GM12864 (cell line): ENCODE data around the gene LOC101059915.
"Not testable (repeated sequence)": the region's sequence is repeated elsewhere in the genome, so short reads cannot be mapped to it uniquely, and the experiment has no call there.

Source experiments
- DNase-seq: peaks from one replicate; pipeline ENCODE4 v3.0.0-alpha.2; 2011; ENCODE audit warnings: low read depth
- H3K4me3 ChIP-seq: 2 replicates; pipeline ENCODE4 v1.5.1; 2011; ENCODE audit warnings: mild to moderate bottlenecking, low read depth, low read length, control low read depth
- TF ChIP-seq, protein P1 (sequence below): IDR thresholded peaks from 2 replicates; pipeline ENCODE4 v1.5.1; 2011; ENCODE audit warnings: low read depth, mild to moderate bottlenecking, moderate library complexity, low read length, control low read depth, inconsistent platforms; ENCODE audit errors: missing control alignments

LOC101059915 gene

GRCh38 chrX:71664889-71665491 lies 2.4 kb upstream of the LOC101059915 start:
- DNase-seq = no peak
- no peak overlapping the region for H3K4me3 ChIP-seq
- TF ChIP-seq, protein P1, sequence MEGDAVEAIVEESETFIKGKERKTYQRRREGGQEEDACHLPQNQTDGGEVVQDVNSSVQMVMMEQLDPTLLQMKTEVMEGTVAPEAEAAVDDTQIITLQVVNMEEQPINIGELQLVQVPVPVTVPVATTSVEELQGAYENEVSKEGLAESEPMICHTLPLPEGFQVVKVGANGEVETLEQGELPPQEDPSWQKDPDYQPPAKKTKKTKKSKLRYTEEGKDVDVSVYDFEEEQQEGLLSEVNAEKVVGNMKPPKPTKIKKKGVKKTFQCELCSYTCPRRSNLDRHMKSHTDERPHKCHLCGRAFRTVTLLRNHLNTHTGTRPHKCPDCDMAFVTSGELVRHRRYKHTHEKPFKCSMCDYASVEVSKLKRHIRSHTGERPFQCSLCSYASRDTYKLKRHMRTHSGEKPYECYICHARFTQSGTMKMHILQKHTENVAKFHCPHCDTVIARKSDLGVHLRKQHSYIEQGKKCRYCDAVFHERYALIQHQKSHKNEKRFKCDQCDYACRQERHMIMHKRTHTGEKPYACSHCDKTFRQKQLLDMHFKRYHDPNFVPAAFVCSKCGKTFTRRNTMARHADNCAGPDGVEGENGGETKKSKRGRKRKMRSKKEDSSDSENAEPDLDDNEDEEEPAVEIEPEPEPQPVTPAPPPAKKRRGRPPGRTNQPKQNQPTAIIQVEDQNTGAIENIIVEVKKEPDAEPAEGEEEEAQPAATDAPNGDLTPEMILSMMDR = no peak

DNA sequence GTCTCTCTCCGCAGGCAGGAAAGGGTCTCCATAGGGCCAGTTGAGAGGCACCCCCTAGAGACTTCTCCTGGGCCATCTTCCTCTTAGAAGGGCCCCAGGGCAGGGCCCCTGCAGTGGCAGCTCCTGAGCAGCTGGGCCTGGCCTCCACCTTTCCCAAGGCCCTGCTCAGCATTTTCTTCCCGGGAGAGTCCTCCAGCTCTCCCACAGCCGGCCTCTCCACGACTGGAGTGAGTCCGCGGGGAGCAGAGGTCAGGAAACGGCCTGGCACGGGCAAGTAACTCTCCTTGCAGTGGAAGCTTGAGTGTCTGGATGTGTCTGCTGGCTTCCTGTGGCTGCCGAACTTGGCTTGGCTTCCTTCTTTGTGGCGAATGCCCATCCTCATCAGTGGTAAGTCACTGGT lies 1.6 kb upstream of the LOC101059915 start:
- H3K4me3 ChIP-seq = no peak overlapping the region
- no peak for DNase-seq
- TF ChIP-seq, protein P1 = no peak

DNA sequence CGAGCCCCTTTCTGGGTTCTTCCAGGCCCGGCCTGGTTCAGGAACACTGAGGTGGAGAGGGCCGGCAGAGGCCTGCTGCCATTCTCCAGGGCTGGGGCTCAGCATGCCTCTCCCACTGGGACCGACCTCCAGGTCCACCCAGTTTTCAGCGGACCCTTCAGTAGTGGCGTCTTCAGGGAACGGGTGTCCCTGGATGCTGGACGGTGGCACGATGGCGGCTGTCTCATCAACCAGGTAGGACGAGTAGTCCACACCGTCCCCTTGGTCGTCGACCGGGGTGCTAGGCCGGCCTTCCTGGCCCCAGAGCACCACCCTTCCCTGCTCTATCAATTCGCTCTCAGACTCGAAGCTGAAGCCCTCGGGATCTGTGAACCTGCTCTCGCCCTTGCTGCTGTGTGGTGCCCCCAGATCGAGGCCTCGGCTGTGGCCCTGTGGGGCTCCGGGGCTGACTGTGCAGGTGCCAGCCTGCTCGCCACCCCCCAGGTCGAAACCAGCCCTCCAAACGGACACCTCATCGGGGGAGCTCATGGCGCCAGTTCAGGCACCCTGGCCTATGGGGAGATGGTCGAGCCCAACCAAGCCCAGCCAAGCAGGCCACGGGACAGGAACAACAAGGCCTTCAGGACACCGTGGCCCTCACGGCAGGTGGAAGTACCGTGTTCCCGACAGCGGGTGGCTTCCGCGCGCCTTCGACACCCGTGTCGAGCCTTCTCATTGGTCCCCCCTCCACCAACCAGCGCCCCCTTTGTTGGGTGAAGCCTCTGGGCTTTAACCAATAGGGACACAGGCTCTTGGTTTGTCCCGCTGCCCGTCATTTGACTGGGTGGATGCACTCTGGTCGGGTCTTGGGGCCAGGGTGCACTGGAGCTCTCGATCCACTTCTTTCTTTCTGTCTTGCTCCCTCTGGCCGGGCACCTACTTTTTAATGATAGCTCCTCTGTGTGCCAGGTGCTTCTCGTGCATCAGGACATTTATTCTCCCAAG lies 814 bp upstream of the LOC101059915 start:
- DNase-seq = no peak
- TF ChIP-seq, protein P1 = no peak
- no peak overlapping the region for H3K4me3 ChIP-seq

DNA sequence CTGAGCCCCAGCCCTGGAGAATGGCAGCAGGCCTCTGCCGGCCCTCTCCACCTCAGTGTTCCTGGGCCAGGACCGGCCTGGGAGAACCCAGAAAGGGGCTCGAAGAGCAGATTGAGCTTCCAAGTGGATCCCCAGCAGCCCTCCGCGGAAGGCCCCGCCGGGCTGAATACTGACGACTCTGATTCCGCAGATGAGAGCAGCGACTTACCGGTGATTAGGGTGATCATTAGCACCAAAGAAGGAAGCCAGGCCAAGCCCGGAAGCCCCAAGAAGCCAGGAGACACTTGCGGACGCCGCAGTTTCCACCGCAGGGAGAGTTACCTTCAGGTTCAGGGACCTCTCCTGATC lies 876 bp downstream of the LOC101059915 start:
- TF ChIP-seq, protein P1 = no peak
- no peak for DNase-seq
- no peak overlapping the region for H3K4me3 ChIP-seq

DNA sequence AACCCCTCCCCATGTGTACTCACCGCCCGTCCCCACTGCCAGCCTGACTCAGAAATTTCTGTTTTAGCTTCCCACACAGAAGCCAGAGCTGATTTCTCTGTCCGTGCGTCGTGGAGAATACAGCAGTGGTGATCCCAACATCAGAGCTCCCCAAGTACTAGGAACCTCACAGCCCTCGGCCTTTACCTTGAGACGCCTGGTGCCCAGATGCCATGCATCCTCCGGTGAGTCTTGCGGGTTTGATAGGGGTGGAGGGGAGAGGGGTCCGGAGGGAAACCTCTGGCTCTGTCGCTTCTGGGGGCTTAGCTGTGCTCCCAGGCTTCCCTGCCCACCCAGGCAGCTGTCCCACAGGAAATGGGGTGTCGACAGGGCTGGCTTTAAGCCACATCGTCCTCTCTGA lies 2.1 kb downstream of the LOC101059915 start:
- DNase-seq = no peak
- H3K4me3 ChIP-seq = no peak overlapping the region
- TF ChIP-seq, protein P1 = no peak

DNA sequence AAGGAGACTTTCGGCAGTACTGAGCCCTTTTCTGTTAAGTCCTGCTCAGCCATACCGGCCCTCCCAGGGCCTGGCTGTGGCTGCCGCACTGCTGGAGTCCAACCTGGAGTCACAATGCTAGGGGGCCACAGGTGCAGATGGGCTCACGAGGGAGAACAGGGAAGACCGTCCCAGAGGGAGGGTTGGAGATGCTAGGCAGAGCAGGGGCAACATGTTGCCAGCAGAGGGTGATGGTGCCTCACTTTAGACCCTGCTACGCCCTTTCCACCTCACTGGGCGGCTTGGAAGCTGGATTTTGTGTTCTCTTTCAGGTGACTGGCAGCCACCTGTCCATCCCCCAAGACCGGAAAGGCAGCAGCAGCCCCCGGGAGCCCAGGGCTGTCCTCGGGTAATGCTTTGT lies 2.6 kb downstream of the LOC101059915 start:
- TF ChIP-seq, protein P1 = peak; percentile 57
- not testable (repeated sequence) for H3K4me3 ChIP-seq, DNase-seq
